Measurements from ENCODE around the gene AGAP2. TPM values are rescaled to one million over a fixed set of nuclear protein-coding genes. Genes with fewer than 3 reads are reported as not detected.

AGAP2 gene
- total RNA-seq, 4 donors from 2014 or later, result 0.55 to 1.6 (median 1.3) TPM

DNA sequence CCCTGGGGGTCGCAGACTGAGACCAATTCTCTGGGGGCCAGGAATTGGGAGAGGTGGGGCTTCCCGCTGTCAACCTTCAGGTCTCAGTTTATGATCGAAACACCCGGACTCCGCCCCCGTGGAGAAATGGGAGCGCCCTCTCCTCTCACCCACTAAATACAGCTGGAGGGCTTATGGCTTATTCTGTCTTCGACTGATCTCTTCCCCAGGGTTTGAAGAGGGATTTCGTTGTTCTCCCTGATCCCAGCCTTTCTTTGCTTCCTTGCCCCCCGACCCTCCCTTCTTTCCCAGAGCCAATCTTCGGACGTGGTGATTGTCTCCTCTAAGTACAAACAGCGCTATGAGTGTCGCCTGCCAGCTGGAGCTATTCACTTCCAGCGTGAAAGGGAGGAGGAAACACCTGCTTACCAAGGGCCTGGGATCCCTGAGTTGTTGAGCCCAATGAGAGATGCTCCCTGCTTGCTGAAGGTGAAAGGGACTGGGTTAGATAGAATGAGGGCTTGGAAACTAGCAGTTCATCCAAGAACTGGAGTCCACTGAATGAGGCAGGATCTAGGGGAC, 44.0 kb downstream of the AGAP2 start:
- DNase-seq (ENCODE audit: low spot score in 2 of 2), result no peak
- TF ChIP-seq, protein P1, sequence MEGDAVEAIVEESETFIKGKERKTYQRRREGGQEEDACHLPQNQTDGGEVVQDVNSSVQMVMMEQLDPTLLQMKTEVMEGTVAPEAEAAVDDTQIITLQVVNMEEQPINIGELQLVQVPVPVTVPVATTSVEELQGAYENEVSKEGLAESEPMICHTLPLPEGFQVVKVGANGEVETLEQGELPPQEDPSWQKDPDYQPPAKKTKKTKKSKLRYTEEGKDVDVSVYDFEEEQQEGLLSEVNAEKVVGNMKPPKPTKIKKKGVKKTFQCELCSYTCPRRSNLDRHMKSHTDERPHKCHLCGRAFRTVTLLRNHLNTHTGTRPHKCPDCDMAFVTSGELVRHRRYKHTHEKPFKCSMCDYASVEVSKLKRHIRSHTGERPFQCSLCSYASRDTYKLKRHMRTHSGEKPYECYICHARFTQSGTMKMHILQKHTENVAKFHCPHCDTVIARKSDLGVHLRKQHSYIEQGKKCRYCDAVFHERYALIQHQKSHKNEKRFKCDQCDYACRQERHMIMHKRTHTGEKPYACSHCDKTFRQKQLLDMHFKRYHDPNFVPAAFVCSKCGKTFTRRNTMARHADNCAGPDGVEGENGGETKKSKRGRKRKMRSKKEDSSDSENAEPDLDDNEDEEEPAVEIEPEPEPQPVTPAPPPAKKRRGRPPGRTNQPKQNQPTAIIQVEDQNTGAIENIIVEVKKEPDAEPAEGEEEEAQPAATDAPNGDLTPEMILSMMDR (IDR thresholded peaks at IDR 0.05), result no peak
- no peak for TF ChIP-seq POLR2A (IDR thresholded peaks at IDR 0.05)
- WGBS, 2 donors, result 1 to 4% methylated on average over 15 of the region's 15 CpGs
- peak overlapping the region; percentile 89 for H3K4me3 ChIP-seq (ENCODE audit: low read depth, poor library complexity, severe bottlenecking)
- intact Hi-C loops (cut with DNase I; ENCODE audit: low total_unique reads), result no loop called here

DNA sequence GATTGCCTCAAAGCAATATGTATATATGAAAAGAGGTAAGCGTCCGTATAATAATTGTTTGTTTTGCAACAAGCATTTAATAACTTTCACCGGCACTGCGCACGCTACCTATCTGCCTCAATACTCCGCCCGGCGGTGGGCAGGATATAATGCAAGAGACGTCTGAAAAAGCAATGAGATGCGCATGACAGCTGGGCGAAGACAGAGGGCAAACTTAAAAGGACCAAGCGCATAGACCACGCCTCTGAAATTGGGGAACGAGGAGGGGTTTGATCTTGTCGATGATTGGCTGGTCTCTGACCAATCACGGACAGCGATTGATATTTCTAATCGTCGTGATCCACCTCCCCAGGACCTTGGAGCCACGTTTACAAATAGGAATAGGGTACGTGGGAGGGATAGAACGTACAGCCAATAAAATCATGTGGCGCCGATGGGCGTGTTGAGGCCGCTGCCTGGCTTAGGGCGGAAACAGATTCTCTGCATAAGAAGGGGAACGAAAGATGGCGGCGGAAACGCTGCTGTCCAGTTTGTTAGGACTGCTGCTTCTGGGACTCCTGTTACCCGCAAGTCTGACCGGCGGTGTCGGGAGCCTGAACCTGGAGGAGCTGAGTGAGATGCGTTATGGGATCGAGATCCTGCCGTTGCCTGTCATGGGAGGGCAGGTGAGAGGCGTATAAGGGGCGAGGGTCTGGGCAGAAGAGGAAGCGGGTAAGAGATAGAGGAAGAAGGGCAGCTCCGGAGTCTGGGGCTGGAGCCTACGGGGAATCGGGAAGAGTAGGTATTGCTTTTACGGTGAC, 44.7 kb downstream of the AGAP2 start, which contains the start of gene OS9:
Gene OS9 (plus strand): TSS at position 474 of the 800 bp plus-strand sequence. CDS start 30 bp downstream, at position 504.
- TF ChIP-seq, protein P1 (IDR thresholded peaks at IDR 0.05), result peak in 1 of 3 donors; percentile 77
- no peak for TF ChIP-seq POLR2A (IDR thresholded peaks at IDR 0.05)
- intact Hi-C loops (cut with DNase I; ENCODE audit: low total_unique reads), result no loop called here
- DNase-seq (ENCODE audit: low spot score in 2 of 2), result peak; percentile 99
- WGBS, 2 donors, result 0 to 1% methylated on average over 45 of the region's 45 CpGs
- peak within 1 kb of the TSS; percentile 89 for H3K4me3 ChIP-seq (ENCODE audit: low read depth, poor library complexity, severe bottlenecking)

DNA sequence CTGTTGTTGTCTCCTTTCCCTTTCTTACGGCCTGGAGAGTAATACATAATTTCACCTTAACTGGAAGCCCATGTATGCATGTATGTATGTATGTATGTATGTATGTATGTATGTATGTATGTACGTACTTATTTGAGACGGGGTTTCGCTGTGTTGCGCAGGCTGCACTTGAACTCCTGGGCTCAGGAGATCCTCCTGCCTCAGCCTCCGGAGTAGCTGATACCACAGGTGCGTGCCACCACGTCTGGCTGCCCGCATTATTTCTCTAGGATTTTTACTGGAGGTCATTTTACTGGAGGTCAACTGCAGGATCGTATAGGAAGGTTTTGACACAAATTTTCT, 45.3 kb downstream of the AGAP2 start:
- 46 to 57% methylated on average over 10 of the region's 10 CpGs for WGBS, 2 donors
- H3K4me3 ChIP-seq (ENCODE audit: low read depth, poor library complexity, severe bottlenecking), result no peak overlapping the region
- TF ChIP-seq, protein P1 (IDR thresholded peaks at IDR 0.05), result no peak
- no peak for TF ChIP-seq POLR2A (IDR thresholded peaks at IDR 0.05)
- intact Hi-C loops (cut with DNase I; ENCODE audit: low total_unique reads), result no loop called here
- no peak for DNase-seq (ENCODE audit: low spot score in 2 of 2)

DNA sequence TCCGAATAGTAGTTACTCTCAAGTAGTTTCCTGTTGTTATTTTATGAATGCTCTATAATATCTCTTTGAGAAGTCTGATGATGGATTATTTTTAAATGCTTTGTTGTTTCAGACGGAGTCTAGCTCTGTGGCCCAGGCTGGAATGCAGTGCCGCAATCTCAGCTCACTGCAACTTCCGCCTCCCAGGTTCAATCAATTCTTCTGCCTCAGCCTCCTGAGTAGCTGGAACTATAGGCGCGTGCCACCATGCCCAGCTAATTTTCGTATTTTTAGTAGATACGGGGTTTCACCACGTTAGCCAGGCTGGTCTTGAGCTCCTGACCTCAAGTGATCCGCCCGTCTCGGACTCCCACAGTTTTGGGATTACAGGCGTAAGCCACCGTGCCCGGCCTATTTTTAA, 46.0 kb downstream of the AGAP2 start:
- 93 to 94% methylated on average over 15 of the region's 15 CpGs for WGBS, 2 donors

DNA sequence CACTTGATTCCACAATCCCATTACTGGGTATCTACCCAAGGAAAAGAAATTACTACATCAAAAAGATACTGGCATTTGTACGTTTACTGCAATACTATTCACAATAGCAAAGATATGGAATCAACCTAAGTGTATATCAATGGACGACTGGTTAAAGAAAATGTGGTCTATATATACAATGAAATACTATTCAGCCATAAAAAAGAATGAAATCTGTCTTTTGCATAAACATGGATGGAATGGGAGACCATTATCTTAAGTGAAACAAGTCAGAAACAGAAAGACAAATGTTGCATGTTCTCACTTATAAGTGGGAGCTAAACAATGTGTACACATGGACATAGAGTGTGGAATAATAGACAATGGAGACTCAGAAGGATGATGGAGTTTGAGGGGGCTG, 49.6 kb downstream of the AGAP2 start:
- intact Hi-C loops (cut with DNase I; ENCODE audit: low total_unique reads), result no loop called here
- no peak for DNase-seq (ENCODE audit: low spot score in 2 of 2)
- no peak overlapping the region for H3K4me3 ChIP-seq (ENCODE audit: low read depth, poor library complexity, severe bottlenecking)
- WGBS, 2 donors, result 49 to 67% methylated on average over 2 of the region's 2 CpGs
- TF ChIP-seq, protein P1 (IDR thresholded peaks at IDR 0.05), result no peak
- no peak for TF ChIP-seq POLR2A (IDR thresholded peaks at IDR 0.05)

More for the DNA sequence above, 46.0 kb downstream of the AGAP2 start:
- DNase-seq (ENCODE audit: low spot score in 2 of 2), result no peak
- H3K4me3 ChIP-seq (ENCODE audit: low read depth, poor library complexity, severe bottlenecking), result no peak overlapping the region
- intact Hi-C loops (cut with DNase I; ENCODE audit: low total_unique reads), result no loop called here
- TF ChIP-seq, protein P1 (IDR thresholded peaks at IDR 0.05), result no peak
- no peak for TF ChIP-seq POLR2A (IDR thresholded peaks at IDR 0.05)
